HS-27A (cell line): ENCODE results near the gene TRIO.
"Not testable (repeated sequence)": the region's sequence is repeated elsewhere in the genome, so short reads cannot be mapped to it uniquely, and the experiment has no call there.

Experiments
- DNase-seq: peaks from one replicate; pipeline ENCODE4 v3.0.0-alpha.2; 2012; ENCODE audit warnings: low read depth, missing footprints

TRIO gene

GRCh38 chr5:14510156-14510734 lies 367.1 kb downstream of the TRIO start:
- DNase-seq = no peak

- no peak for DNase-seq
Observed at GRCh38 chr5:14510880-14511279, 367.7 kb downstream of the TRIO start.

GRCh38 chr5:14512574-14512973 lies 369.4 kb downstream of the TRIO start:
- DNase-seq = no peak

- no peak for DNase-seq
Observed at GRCh38 chr5:14513266-14513665, 370.1 kb downstream of the TRIO start.

- no peak for DNase-seq
Observed at GRCh38 chr5:14516901-14517300, 373.8 kb downstream of the TRIO start.

GRCh38 chr5:14518638-14519037 lies 375.5 kb downstream of the TRIO start:
- no peak for DNase-seq

GRCh38 chr5:14521748-14522147 lies 378.6 kb downstream of the TRIO start:
- DNase-seq = no peak

- no peak for DNase-seq
Observed at GRCh38 chr5:14522721-14523120, 379.6 kb downstream of the TRIO start.

- no peak for DNase-seq
Observed at GRCh38 chr5:14523243-14524034, 380.3 kb downstream of the TRIO start.

GRCh38 chr5:14525397-14525796 lies 382.3 kb downstream of the TRIO start:
- DNase-seq = no peak

GRCh38 chr5:14526493-14526892 lies 383.4 kb downstream of the TRIO start:
- no peak for DNase-seq

- DNase-seq = no peak
Observed at GRCh38 chr5:14528115-14528514, 385.0 kb downstream of the TRIO start.

- no peak for DNase-seq
Observed at GRCh38 chr5:14528926-14529325, 385.8 kb downstream of the TRIO start.

- no peak for DNase-seq
Observed at GRCh38 chr5:14531668-14532067, 388.5 kb downstream of the TRIO start.

- DNase-seq = no peak
Observed at GRCh38 chr5:14532180-14532579, 389.0 kb downstream of the TRIO start.

- DNase-seq = no peak
Observed at GRCh38 chr5:14534773-14535172, 391.6 kb downstream of the TRIO start.

GRCh38 chr5:14545308-14545707 lies 402.2 kb downstream of the TRIO start:
- DNase-seq = no peak

GRCh38 chr5:14545862-14546261 lies 402.7 kb downstream of the TRIO start:
- no peak for DNase-seq

GRCh38 chr5:14547666-14548065 lies 404.5 kb downstream of the TRIO start:
- DNase-seq = no peak

GRCh38 chr5:14551211-14551610 lies 408.1 kb downstream of the TRIO start:
- DNase-seq = no peak

- DNase-seq = no peak
Observed at GRCh38 chr5:14552017-14552416, 408.9 kb downstream of the TRIO start.

GRCh38 chr5:14554288-14554687 lies 411.1 kb downstream of the TRIO start:
- not testable (repeated sequence) for DNase-seq

- DNase-seq = no peak
Observed at GRCh38 chr5:14556015-14556414, 412.9 kb downstream of the TRIO start.
